ENCODE measurements around the gene ANKRD33B.
"Not testable (repeated sequence)": the region's sequence is repeated elsewhere in the genome, so short reads cannot be mapped to it uniquely, and the experiment has no call there.

The ANKRD33B gene

DNA sequence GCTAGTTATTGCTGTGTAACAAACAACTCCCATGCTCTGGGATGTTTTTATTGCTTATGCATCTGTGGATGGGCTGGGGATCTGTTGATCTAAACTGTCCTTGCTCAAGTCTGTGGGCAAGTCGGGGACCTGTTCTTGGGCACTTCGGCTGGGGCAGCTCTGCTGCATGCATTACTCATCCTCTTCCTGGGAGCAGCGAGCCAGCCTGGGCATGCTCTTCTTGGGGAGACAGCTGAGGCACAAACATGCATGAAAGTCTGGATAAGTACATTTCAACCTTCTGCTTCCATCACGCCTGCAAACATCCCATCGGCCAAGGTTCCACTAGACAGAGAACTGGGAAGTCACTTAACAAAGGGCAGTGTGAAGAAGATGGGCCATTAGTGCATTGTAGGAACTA, 66.3 kb downstream of the ANKRD33B start:
- Histone ChIP-seq H3K9ac (ENCODE audit: insufficient read length, low read depth) (no peak overlapping the region), H3K9me3 (ENCODE audit: insufficient read depth, low read length) (no peaks in the 10 kb centered on the region), H3K4me1 (ENCODE audit: insufficient read depth, insufficient read length) (peaks cover 10% of the 10 kb centered on the region), H3K27me3 (ENCODE audit: insufficient read depth, insufficient read length) (no peaks in the 10 kb centered on the region), H3K4me3 (ENCODE audit: insufficient read length, low read depth) (no peak overlapping the region), H3K36me3 (ENCODE audit: insufficient read depth, insufficient read length, low read length) (no peaks in the 10 kb centered on the region)
- no peak for DNase-seq (ENCODE audit: low read depth, low spot score)
- TF ChIP-seq ZNF274 (IDR thresholded peaks at IDR 0.05; ENCODE audit: low read depth, low read length) (no peak), SUZ12 (IDR thresholded peaks at IDR 0.05; ENCODE audit: extremely low read depth, insufficient read depth, insufficient read length) (no peak), YY1 (IDR thresholded peaks at IDR 0.05; ENCODE audit: insufficient read depth, insufficient read length) (no peak)

DNA sequence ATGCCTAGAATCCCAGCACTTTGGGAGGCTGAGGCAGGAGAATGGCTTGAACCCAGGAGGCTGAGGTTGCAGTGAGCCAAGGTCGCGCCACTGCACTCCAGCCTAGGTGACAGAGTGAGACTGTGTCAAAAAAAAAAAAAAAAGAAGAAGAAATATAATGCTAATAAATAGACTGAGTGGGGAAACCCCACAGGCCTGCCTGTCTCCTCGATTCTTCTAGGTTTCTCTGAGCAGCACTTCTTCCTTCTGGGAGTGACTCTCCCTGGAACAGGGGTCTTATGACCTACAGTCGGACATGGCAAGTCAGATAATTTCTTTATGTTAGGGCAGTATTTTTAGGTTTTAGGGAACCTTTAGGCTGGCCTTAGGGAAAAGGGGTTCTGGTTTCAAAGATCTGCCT, 66.9 kb downstream of the ANKRD33B start:
- H3K36me3 ChIP-seq (ENCODE audit: insufficient read depth, insufficient read length, low read length); H3K9ac ChIP-seq (ENCODE audit: insufficient read length, low read depth); DNase-seq (ENCODE audit: low read depth, low spot score); H3K27me3 ChIP-seq (ENCODE audit: insufficient read depth, insufficient read length); H3K4me3 ChIP-seq (ENCODE audit: insufficient read length, low read depth); H3K9me3 ChIP-seq (ENCODE audit: insufficient read depth, low read length): not testable (repeated sequence)
- H3K4me1 ChIP-seq (ENCODE audit: insufficient read depth, insufficient read length): peaks cover 15% of the 10 kb centered on the region

DNA sequence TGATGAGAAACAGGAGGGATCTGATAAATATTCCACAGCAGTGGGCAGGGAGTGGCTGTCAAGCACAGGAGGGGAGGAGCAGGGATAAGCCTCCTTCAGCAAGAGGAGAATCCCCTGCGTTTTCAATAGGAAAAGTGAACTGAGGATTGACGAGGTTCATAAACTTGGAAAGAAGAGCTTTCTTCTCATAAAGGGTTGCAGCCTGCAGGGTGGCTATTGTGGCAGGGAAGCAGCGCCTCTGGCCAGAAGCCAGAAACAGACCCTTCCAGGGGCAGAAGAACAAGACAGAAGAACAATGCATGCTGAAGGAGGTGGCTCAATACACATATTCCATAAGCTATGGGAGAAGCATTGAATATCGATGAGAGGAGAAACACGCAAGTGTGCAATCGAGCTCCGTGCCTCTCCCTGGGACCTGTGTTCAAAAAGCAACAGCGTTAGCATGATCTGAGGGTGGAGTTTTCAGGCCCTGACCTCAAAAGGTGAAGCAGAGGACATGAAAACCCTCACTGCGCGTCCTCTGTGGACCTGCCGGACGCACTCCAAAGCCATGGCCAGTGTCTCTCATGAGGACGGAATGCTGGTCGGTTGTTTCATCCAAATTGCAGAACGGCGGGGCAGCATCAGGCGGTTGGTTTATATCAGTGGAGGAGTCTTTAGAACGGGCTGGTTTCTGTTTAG, 67.6 kb downstream of the ANKRD33B start:
- Histone ChIP-seq H3K4me3 (ENCODE audit: insufficient read length, low read depth) (no peak overlapping the region), H3K4me1 (ENCODE audit: insufficient read depth, insufficient read length) (peaks cover 15% of the 10 kb centered on the region), H3K27me3 (ENCODE audit: insufficient read depth, insufficient read length) (no peaks in the 10 kb centered on the region), H3K9ac (ENCODE audit: insufficient read length, low read depth) (no peak overlapping the region), H3K36me3 (ENCODE audit: insufficient read depth, insufficient read length, low read length) (no peaks in the 10 kb centered on the region), H3K9me3 (ENCODE audit: insufficient read depth, low read length) (no peaks in the 10 kb centered on the region)
- DNase-seq (ENCODE audit: low read depth, low spot score): no peak
- TF ChIP-seq YY1 (IDR thresholded peaks at IDR 0.05; ENCODE audit: insufficient read depth, insufficient read length) (no peak), SUZ12 (IDR thresholded peaks at IDR 0.05; ENCODE audit: extremely low read depth, insufficient read depth, insufficient read length) (no peak), ZNF274 (IDR thresholded peaks at IDR 0.05; ENCODE audit: low read depth, low read length) (no peak)

DNA sequence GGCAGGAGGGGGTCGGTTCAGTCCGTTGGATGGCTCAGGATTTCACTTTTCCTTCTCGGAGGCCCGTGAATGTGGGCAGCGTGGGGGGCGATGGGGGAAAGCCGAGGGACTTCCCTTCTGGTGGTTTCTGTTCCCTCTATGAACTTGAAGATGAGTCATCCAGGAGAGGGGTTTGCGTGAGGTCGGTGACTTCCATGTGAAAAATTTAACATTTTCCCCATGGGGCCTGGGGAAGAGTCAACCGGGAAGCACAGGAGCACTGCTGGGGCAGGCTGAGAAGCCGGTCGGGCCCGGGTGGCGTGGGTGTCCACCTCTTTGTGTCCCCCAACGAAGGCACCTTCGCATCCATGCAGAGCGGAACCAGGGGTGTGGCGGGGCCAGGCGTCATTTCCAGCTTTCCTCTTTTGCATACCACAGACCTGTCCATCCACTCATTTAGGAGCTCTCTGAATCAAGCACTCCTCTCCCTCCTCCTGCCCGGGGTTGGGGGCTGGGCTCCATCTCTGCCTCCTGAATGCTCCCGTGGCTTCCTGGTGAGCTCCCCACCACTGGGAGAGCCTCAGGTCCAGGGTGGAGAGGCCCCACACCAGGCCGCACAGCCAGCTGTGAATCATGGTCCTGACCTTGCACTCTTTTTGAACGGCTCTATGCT, 68.4 kb downstream of the ANKRD33B start:
- Histone ChIP-seq H3K9me3 (ENCODE audit: insufficient read depth, low read length) (no peaks in the 10 kb centered on the region), H3K36me3 (ENCODE audit: insufficient read depth, insufficient read length, low read length) (no peaks in the 10 kb centered on the region), H3K27me3 (ENCODE audit: insufficient read depth, insufficient read length) (no peaks in the 10 kb centered on the region), H3K4me1 (ENCODE audit: insufficient read depth, insufficient read length) (peaks cover 18% of the 10 kb centered on the region), H3K4me3 (ENCODE audit: insufficient read length, low read depth) (no peak overlapping the region), H3K9ac (ENCODE audit: insufficient read length, low read depth) (peak overlapping the region; percentile 42)
- no peak for DNase-seq (ENCODE audit: low read depth, low spot score)
- TF ChIP-seq YY1 (IDR thresholded peaks at IDR 0.05; ENCODE audit: insufficient read depth, insufficient read length): no peak
- TF ChIP-seq SUZ12 (IDR thresholded peaks at IDR 0.05; ENCODE audit: extremely low read depth, insufficient read depth, insufficient read length): no peak
- TF ChIP-seq ZNF274 (IDR thresholded peaks at IDR 0.05; ENCODE audit: low read depth, low read length): no peak

DNA sequence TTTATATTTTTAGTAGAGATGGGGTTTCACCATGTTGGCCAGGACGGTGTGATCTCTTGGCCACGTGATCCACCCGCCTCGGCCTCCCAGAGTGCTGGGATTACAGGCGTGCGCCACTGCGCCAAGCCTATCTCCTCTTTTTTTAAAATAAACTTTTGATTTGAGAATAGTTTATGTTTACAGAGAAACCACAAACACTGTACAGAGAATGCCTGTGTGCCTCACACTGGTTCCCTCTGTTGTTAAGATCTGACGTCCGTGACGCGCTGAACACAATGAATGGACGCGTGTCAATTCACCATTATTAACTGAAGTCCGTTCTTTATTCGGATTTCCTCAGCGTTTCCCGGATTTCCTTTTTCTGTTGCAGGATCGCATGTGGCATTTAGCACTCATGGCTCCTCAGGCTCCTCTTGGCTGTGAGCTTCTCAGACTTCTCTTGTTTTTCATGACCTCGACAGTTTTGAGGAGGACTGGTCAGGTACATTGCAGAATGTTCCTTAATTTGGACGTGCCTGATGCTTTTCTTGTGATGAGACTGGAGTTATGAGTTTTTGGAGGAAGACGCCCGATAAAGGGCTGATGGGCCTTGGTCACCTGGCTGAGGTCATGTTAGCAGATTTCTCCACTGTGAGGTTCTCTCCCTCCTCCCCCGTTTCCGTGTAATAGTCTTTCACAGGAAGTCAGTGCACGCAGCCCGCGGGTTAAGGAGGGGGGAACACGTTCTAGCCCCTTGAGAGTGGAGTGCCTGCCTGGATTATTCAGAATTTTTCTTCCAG, 69.6 kb downstream of the ANKRD33B start:
- H3K4me3 ChIP-seq (ENCODE audit: insufficient read length, low read depth): no peak overlapping the region
- TF ChIP-seq ZNF274 (IDR thresholded peaks at IDR 0.05; ENCODE audit: low read depth, low read length) (no peak), SUZ12 (IDR thresholded peaks at IDR 0.05; ENCODE audit: extremely low read depth, insufficient read depth, insufficient read length) (no peak), YY1 (IDR thresholded peaks at IDR 0.05; ENCODE audit: insufficient read depth, insufficient read length) (no peak)
- peaks cover 22% of the 10 kb centered on the region for H3K4me1 ChIP-seq (ENCODE audit: insufficient read depth, insufficient read length)
- peaks cover 3% of the 10 kb centered on the region for H3K36me3 ChIP-seq (ENCODE audit: insufficient read depth, insufficient read length, low read length)
- H3K9me3 ChIP-seq (ENCODE audit: insufficient read depth, low read length): no peaks in the 10 kb centered on the region
- H3K27me3 ChIP-seq (ENCODE audit: insufficient read depth, insufficient read length): no peaks in the 10 kb centered on the region
- DNase-seq (ENCODE audit: low read depth, low spot score): no peak
- no peak overlapping the region for H3K9ac ChIP-seq (ENCODE audit: insufficient read length, low read depth)

DNA sequence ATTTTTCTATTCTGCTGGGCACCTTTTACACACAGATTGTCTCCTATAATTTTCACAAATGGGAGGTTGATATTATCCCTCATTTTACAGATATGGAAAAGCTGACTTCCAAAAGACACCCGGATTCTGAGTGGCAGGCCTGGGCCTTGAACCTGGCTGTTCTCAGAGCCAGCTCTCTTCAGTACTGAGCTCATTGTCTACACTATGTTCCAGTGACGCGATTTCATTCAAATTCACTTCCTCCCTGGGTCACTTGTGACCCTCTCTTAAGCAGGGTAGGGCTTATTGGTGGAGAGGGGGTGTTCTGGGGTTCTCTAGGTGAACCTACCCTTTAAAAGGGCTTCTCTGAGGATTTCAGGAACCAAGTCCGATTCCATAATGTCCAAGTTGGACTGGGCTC, 70.2 kb downstream of the ANKRD33B start:
- DNase-seq (ENCODE audit: low read depth, low spot score): no peak
- H3K36me3 ChIP-seq (ENCODE audit: insufficient read depth, insufficient read length, low read length): peaks cover 5% of the 10 kb centered on the region
- no peaks in the 10 kb centered on the region for H3K27me3 ChIP-seq (ENCODE audit: insufficient read depth, insufficient read length)
- H3K4me3 ChIP-seq (ENCODE audit: insufficient read length, low read depth): no peak overlapping the region
- H3K9me3 ChIP-seq (ENCODE audit: insufficient read depth, low read length): no peaks in the 10 kb centered on the region
- H3K9ac ChIP-seq (ENCODE audit: insufficient read length, low read depth): no peak overlapping the region
- TF ChIP-seq YY1 (IDR thresholded peaks at IDR 0.05; ENCODE audit: insufficient read depth, insufficient read length) (no peak), SUZ12 (IDR thresholded peaks at IDR 0.05; ENCODE audit: extremely low read depth, insufficient read depth, insufficient read length) (no peak), ZNF274 (IDR thresholded peaks at IDR 0.05; ENCODE audit: low read depth, low read length) (no peak)
- peaks cover 22% of the 10 kb centered on the region for H3K4me1 ChIP-seq (ENCODE audit: insufficient read depth, insufficient read length)

GRCh38 chr5:10634562-10634961, 70.7 kb downstream of the ANKRD33B start:
- H3K4me3 ChIP-seq (ENCODE audit: insufficient read length, low read depth): no peak overlapping the region
- no peak for TF ChIP-seq SUZ12 (IDR thresholded peaks at IDR 0.05; ENCODE audit: extremely low read depth, insufficient read depth, insufficient read length)
- no peak for TF ChIP-seq YY1 (IDR thresholded peaks at IDR 0.05; ENCODE audit: insufficient read depth, insufficient read length)
- no peak for TF ChIP-seq ZNF274 (IDR thresholded peaks at IDR 0.05; ENCODE audit: low read depth, low read length)
- peaks cover 22% of the 10 kb centered on the region for H3K4me1 ChIP-seq (ENCODE audit: insufficient read depth, insufficient read length)
- H3K27me3 ChIP-seq (ENCODE audit: insufficient read depth, insufficient read length): no peaks in the 10 kb centered on the region
- no peak overlapping the region for H3K9ac ChIP-seq (ENCODE audit: insufficient read length, low read depth)
- H3K36me3 ChIP-seq (ENCODE audit: insufficient read depth, insufficient read length, low read length): peaks cover 5% of the 10 kb centered on the region
- DNase-seq (ENCODE audit: low read depth, low spot score): no peak
- no peaks in the 10 kb centered on the region for H3K9me3 ChIP-seq (ENCODE audit: insufficient read depth, low read length)

All from NT2/D1 (cell line).